ENCODE data around the gene MICAL3. TPM values are rescaled to one million over a fixed set of nuclear protein-coding genes. Genes with fewer than 3 reads are reported as not detected.
A peak's percentile ranks its signal among the peaks of the same experiment; 100 is the strongest.

The MICAL3 gene
- total RNA-seq, 1 donor from 2014 or later = 43.4 TPM

DNA sequence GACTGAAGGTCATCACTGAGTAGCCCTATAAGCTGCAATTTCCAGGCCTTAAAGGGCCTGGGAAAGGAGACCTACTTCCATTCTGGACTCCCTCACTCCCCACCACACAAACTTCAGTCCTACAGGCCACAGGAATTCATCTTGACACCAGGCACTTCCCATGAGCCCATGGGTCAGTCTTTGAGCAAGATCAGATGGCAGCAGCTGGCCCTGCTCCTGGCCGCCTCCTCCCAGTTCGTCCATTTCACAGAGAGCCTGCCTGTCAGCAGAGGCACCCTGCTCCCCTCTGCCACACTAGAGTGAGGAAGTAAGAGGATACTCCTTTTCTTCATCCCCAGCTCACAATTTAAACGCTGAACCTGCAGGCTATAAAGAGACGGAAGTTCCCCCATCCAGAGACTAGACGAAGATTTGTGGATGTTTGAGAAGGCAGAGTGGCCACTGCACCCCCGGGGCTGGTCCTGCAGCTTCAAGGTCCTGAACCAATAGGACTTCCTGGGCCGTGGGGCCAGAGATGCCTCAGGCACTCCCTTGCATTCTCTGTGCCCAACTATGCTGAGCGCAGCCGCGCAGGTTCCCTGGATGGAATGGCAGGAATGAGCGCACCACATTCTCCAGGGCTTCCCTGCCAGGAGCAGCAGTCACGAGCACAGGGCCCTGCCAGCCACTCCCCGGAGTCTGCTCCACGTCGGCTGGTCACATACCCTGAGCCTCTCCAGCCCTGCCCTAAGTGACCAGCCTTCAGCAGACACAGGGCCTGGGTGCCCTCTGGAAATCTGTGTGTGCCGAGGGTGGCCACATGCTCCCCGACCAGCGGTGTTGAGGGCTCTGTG lies 216.6 kb downstream of the MICAL3 start:
- DNase-seq = no peak

DNA sequence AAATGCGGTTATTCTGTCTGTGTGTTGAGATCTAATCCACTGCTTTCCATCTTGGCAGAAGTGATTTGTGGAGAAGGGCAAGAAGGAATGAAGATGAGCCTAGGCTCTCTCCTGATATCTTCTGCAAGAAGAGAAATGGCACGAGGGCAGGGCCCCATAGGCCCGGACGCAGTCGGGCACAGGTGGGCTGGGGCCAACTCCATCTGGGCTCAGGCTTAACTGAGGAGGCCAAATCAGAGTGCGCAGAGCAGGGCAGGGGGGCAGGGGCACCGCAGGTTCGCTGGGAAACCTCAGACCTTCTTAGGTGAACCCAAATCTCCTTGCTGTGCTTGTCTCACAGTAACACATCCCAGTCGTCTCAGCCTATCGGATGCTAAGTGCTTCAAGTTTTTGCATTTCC lies 217.3 kb downstream of the MICAL3 start:
- no peak for DNase-seq

DNA sequence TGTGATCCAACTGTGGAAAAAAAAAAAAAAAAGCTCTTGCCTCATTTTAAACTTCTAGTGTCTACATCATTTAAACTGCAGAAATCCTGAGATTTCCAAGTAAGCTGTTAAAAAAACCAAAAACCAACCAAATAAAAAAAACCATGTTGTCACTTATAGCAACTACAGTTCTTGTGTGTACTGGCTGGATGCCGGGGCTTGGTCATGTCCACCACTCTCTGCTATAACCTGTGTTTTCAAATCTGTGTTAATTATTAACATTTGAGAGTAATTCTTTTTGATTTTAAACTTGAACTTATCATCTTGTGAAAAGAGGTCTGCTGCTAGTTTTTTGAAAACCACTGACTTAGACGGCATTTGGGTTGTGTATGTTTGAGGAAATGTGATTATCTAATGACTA lies 217.9 kb downstream of the MICAL3 start:
- no peak for DNase-seq

DNA sequence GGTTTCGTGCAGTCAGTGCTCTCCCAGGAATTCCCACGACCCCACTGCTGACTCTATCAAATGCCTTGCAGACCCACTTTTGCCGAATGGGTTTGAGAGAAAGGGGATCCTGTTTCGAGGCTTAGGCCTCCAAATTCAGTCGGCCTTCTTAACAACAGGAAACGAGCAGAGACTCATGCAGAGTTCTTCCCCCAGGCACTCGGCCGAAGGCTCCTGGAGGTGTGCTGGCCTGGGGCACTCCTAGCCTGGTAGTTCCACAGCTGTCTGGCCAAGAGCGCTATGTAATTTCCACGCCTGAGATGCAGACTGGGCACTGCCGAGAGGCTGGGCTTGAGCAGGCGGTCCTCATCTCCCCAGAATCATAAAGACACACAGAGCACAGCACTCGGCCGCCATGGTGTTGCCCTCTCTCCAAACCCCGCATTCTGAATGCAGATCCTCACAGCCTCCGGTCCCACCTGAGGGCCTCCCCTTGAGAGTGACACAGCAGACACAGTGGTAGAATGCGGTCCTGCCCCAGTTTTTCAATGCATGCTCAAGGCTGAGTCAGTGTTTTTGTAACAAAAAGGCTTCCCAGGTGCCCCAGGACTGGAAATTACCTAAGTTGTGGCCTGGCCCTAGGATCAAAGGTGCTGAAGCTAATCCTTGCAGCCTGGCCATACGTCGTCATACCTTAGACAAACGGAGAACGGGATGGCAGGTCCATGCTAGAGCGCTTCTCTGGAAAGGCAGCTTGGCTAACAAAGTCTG lies 219.9 kb downstream of the MICAL3 start:
- no peak for DNase-seq

DNA sequence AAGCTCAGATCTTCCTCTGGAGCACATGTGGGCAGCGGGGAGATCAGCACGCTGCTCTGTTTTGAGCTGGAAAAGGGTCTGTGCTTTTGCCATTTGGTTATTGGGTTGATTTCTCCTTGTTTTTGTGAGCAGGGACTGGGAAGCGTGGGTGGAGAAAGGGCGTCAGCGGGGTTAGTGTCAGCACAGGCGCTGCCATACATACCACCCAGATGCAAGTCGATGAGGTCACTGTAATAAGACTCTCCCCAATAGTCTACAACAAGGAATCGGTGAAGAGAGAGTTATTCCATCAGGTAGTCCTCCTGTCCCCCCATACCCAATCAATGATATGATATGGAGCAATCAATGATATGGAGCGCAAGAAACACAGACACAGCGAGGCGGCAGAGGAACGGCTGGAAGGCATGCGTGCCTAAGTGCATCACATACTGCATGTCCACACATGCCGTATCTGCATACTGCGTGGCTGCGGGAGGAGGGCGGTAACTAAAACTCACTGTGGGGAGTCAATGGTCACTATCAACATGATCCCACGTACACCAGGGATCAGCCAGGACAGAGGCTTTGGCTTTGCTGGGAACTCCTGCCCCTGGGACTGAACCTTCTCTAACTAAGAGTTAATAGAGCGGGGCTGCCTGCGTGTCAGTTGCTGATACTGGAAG lies 220.6 kb downstream of the MICAL3 start:
- DNase-seq = no peak

DNA sequence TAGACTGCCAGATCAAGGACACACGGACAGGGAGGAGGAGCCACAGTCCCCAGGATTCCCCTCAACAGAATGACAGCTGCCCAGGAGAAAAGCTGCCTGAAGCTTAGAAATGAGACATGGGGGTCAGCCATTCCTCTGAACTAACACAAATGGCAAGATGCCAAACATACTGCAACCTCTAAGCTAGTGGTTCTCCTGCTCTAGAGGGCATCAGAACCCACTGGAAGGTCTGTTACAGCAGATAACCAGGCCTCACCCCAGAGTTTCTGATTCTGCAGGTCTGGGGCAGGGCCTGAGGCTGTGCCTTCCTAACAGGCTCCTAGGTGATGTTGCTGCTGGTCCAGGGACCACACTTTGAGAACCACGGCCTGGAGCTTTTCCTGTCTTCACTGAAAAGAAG lies 221.5 kb downstream of the MICAL3 start:
- DNase-seq = no peak

DNA sequence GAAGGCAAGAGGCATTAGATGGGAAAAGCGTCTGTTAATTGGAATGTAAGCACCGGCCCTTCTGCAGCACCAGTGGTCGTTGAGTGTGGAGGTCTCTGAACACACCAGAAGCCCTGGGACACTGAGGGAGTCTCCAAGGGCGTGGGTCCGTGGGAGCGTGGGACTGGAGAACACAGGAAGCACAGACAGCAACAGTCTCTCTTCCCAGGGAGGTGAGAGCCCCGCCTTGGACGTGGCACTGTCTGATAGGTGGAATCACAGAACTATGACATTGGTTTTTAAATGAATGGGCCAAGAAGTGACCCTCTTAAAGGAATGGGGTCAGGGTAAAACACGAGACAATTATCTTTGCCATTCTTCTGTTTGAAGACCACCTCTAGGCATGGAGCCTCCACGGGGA lies 221.9 kb downstream of the MICAL3 start:
- DNase-seq = no peak

DNA sequence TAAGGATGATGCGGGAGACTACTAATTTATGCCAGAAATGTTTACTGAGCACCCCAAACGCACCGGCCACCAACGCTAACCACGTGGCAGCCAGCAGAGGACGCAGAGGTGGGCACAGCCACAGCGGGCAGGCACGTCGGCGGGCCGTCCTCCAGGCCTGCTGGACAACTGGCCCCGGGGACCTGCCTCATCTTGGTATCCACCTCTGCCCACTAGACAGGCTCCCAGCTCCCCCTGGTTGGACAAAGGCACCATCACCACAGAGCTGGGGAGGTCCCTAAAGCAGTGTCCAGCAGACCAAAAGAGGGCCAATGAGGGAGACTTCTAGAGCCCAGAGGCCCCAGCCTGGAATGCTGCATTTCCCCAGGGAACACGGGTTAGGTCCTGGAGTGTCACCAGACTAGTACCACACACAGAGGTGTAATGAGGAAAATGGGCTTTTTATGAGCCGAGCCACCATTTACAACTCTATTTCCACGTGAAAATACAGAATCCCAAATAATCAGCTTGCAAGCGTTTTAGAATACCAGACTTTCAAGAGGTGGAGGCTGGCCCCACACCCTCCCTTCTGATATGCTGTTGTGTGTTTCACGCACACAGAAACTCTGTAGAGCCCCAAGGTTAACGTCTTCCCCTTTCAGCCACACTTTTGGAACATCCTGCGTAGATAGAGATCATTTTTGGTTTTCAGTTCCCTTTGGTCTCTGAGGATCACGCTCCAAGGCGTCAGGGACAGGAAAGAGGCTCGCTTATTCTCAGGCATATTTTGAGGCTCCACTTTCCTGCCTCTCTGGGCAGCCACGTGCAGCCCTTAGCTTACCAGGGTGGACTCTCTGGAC lies 226.4 kb downstream of the MICAL3 start:
- no peak for DNase-seq

DNA sequence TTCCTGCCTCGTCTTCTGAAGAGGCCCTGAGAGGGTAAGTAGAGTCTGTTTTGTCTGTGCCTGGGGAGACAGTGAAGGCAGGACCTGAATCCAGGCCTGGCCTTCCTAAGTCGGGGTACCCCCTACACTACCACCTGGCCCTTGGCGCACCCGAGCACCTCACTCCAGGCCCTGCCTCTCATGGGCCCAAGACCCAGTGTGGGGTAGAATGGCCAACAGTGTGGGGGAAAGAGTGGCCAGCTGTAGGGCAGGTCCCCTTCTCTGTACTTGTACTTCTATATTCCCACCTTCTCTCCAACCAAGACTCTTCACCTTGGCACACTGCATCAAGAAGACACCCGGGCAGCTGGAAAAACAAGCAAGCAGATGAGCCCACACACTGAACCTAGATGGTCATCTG lies 227.7 kb downstream of the MICAL3 start:
- DNase-seq = no peak

DNA sequence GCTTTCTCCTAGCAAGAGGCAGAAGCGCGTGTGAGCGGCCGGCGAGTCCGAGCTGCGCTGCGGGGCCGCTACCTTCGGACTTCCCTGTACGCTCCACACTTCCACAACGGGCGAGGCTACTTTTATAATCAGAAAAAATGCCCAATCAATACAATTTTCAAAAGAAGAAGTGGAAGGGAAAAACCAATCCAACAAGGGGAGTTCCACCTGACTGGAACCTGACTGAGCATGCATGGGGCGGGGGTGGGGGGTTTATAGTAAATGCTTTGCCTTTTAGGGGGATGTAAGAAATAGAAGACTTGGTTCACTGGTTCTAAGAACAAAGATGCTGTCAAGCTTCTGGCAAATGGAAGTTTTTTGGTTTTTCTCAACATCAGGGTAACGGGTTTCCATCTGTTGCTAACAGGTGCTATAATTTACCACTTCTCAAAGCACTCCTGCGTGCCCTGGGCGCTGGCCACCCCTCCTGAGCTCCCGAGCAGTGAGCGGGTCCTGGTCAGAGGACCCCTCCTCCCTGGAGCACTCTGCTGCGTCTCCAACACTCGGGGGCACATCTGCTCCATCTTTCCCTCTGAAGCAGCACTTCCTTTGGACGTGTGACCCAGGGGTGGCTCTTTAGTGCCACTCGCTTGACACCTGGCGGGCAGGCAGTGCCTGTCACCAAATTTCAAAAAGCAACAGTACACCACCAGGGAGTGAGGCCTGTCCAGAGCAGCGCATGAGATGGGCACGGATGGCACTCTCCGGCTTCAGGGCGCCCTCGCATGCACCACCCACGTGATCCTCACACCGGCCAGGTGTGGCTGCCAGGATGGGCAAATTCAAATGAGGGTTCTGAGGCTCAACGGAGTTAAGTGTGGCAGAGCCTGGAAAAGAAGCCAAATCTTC lies 228.5 kb downstream of the MICAL3 start:
- no peak for DNase-seq

DNA sequence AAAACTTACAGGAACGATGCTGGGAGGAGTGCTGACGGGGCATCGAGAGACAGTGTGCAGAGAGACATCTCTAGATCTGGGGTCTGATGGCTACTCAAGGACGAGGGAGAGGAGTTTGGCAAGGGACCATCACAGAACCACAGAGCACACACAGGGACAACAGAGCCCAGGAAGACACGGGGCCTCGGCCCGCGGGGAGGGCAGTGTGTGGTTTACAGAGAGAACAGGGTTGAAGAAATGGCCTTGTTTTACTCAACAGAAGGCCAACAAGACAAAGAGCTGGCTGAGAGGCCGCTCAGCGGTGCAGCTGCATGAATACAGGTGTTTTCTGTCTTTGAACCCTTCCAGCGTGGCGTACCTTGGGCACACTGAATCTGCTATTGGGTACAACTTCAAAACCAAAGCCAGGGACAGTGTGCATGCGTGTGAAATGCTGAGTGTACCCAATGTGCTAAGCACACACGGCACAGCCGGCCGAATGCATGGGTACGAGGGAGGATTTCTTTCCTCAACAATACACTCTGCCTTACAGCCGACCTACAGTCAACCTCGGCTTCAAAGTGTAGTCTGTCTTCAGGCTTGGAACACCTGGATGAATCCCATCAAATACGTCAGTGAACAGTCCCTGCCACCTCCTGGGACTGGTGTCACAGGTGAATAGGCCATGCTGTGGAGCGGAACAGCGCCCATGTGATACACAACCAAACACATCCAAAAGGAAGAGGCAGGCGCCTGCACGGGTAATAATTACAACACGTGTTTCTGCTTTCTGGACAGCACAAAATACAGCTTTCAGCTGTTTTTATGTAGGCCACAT lies 229.4 kb downstream of the MICAL3 start:
- no peak for DNase-seq

DNA sequence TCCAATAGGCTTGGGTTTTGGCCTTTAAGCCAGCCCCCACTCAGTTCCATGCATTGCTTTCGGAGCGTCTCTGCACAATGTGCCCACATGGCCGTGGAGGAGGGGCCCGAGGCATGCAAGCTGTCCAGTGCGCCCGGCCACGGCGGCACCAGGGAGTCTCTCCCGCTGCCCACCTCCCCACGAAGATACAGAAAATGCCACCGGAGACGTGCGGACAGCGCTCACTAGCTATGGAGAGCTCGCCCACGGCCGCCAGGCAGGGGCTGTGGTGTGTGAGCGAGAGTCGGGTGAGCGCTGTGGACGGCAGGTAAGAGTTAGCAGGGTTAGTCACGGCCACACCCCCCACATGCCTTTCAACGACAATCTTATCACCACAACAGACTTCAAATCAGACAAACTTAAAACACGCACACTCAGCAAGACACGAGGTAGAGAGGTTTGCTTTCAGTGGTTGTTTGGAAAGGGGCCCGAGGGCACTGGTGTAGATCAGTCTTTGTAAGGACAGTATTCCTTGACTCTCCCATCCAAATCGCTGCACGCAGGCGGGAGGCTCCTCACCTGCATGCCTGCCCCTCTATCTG lies 231.4 kb downstream of the MICAL3 start:
- DNase-seq = no peak

DNA sequence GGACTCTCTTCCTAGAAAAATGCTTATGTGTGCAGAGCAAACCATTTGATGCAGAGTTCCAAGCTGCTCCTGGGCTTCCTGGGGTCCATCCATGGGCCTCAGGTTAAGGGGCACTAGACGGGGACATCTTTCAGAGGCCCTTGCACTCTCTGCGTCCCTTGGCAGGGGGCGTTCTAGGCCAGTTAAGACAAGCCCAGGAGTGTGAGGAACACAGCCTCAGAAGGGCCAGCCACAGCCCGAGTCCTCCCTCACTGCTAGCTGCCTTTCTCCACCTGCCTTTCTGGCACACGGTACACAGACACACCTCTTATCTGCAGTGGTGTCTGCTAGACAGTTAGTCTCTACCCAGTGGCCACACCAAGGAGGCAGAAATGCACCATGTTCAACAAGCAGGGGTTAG lies 232.1 kb downstream of the MICAL3 start:
- no peak for DNase-seq

DNA sequence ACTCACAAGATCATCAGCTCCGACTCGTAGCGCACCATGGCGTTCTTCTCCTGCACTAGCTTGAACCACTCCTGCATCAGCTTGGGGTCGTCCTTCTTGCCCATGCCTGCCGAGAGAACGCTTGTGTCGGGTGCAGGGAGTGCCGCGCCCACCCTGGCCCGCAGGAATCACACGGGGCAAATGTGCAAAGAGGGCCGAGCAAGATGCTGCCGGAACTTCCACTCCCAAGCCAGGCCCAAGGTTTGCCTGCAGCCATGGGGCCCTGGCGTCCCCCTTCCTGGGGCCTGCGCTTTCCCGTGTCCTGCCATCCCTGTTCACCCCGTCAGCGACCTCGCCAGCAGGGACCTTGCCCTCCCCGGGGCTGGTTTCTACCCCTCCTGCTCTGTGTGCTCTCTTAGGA lies 233.2 kb downstream of the MICAL3 start:
- DNase-seq = no peak

DNA sequence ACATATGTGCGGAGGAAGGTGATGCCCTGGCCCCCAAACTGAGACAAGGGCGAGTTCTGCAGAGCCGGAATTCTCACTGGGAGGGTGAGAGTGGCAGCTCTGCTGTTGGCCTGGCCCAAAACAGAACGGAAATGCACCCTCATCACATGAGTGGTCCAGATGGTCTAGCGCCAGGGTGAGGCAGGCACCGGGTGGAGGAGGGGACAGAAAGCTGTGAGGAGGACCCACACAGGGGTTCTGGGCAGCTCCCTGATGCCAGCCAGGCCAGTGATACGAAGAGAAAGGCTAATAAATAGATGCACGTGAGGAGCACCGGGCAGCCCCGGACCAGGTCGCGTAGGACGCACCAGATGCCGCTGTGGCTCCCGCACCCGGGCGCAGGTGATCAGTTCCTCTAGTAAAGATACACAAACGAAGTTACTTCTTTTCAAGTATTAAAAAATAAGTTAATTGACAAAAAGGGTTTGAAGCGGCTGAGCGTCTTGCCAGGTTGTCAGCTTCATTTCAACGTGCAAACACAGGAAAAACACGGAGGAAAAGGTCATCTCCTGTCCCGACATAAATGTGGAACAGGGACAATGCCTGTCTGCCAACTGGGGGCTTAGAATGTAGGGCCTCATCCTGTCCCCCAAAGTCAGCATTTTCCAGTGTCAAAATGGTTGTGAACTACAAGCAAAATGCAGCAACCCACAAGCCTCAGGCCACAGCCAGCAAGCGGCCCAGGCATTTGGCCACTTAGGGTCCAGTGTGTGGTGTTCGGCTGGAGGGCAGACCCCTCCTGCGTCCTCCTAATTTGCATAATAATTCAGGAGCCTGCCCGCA lies 234.8 kb downstream of the MICAL3 start:
- no peak for DNase-seq

DNA sequence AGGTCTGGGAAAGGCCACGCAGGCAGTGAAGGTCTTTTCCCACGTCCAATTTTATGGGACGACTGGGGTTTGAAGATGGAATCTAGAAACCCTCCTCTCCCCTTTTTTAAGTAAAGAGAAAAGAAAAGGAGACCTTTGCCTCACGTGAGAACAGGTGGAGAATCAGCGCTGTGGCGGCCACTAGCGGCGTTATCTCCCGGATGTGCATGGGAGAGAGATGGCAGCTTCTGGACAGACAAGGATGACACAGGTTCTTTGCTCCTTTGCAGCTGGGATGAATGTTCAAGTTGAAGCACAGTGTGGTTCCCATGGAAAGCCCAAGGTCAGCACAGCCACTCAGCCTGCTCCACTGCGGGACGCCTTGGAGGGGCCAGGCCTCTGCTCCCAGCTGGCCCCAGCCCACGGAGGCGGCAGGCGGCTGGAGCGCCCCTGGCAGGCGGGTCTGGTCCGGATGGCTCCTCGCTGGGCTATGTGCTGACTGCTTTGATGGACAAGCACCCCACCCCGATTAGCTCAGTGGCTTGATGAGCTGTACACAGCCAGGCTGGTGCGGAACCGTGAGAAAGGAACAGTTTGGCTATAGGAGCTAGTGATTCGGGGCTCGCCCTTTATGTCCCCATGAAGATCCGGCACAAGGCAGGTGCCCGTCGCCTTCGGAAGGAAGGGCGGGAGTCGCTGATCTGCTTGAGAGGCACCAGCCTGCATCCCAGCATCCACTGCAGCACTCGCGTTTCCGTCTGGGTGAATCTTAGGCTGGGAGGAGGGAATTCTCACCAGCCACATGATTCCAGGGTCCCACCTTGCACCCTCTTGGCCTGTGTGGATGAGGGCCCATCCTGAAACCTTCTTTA lies 235.6 kb downstream of the MICAL3 start:
- no peak for DNase-seq

DNA sequence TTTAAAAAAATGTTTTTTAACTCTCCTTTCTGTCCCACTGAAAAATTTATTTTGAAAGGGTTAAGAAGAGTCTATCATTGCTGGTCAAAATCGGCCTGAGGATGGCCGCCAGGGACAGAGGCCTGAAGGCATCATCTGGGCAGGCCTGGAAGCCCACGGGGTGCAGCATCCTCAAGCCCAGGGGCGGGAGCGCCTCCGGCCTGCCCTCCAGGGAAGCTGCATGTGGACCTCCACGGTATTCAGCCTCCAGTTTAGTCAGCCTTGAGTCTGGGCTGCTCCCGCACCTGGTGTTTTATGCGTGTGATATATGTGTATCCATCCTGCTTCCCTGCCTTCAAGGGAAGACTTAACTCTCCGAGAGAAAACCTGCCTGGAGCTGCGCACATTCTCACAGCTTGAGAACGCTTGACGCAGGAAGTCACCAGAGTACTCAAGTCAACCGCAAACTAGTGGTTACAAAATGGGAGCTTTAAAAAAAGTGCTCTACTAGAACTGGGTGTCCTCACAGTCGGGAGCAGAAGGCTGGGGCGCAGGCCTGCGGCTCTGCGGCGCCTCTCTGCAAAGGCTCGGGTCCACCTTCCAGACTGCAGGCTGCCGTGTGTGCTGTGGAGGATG lies 236.5 kb downstream of the MICAL3 start:
- no peak for DNase-seq

DNA sequence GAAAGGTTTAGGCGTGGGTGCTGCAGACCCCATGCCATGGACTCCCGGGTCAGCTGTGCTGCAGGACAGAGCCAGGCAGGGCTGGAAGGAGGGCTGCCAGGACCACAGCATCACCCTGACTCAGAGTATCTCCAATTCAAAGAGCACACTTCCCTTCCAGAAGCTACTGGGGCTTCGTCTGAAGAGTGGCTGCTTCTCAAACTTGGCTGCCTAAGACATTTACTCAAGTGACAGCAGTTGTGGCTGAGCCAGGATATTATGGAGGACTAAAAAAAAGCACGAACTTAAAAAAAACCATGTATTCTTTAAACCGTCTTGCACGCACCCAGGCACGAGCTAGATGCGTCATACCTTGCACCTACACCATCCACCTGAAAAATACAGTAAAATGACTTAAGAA lies 237.1 kb downstream of the MICAL3 start:
- peak; percentile 31 for DNase-seq

All from dermis blood vessel endothelial cell (primary cell).